A549 (cell line): ENCODE data around the gene NME2. TPM values are rescaled to one million over a fixed set of nuclear protein-coding genes. Genes with fewer than 3 reads are reported as not detected.

Source experiments
- BHLHE40 ChIP-seq: IDR thresholded peaks from 2 replicates; pipeline ENCODE4 v1.6.1; 2012; ENCODE audit warnings: low read depth, low read length, inconsistent platforms
- FOSB ChIP-seq: fragments of 250-450 bp; sonication (Bioruptor Pico); IDR thresholded peaks from 2 replicates; pipeline ENCODE4 v1.5.0; 2020; ENCODE audit warnings: mild to moderate bottlenecking, moderate library complexity
- FOSL2 ChIP-seq, 2 experiments: fragments of 450-650 bp in 1 of 2; fragments of >200 bp in 1 of 2; sonication (Bioruptor Twin) in 1 of 2; formaldehyde crosslinking; IDR thresholded peaks; 2 replicates each; pipeline versions ENCODE4 v1.5.0 to v1.6.1; 2016 to 2020; ENCODE audit warnings: mild to moderate bottlenecking in 1 of 2, moderate library complexity in 1 of 2
- HOXB13 ChIP-seq: fragments of 250-450 bp; sonication (Bioruptor Pico); IDR thresholded peaks from 2 replicates; pipeline ENCODE4 v1.5.0; 2020; ENCODE audit warnings: low read depth, mild to moderate bottlenecking, moderate library complexity
- JUNB ChIP-seq: fragments of >200 bp; sonication (Bioruptor Twin); formaldehyde crosslinking; IDR thresholded peaks from 2 replicates; pipeline ENCODE4 v1.6.1; 2016
- MAFK ChIP-seq: fragments of 450-650 bp; IDR thresholded peaks from 2 replicates; pipeline ENCODE4 v1.6.1; 2014; ENCODE audit not compliant: partially characterized antibody
- MYC ChIP-seq: IDR thresholded peaks from 2 replicates; pipeline ENCODE4 v1.6.1; 2012; ENCODE audit warnings: mild to moderate bottlenecking, inconsistent platforms, low read length, improper control_type of control experiment, borderline replicate concordance
- NFE2L2 ChIP-seq: fragments of 150-350 bp; conservative IDR thresholded peaks from 2 replicates; pipeline ENCODE4 v1.6.1; 2014; ENCODE audit warnings: low read length
- NR3C1 ChIP-seq: fragments of >200 bp; sonication (Bioruptor Twin); formaldehyde crosslinking; IDR thresholded peaks from 3 replicates; pipeline ENCODE4 v1.6.1; 2017
- POLR2A ChIP-seq: IDR thresholded peaks from 2 replicates; pipeline ENCODE4 v1.6.1; 2012; ENCODE audit warnings: mild to moderate bottlenecking, low read length
- RAD21 ChIP-seq, 2 experiments: fragments of >200 bp in 1 of 2; sonication (Bioruptor Twin) in 1 of 2; formaldehyde crosslinking in 1 of 2; IDR thresholded peaks in 1 of 2; conservative IDR thresholded peaks in 1 of 2; 2 replicates in 1 of 2; 3 replicates in 1 of 2; pipeline ENCODE4 v1.6.1; 2012 to 2018; ENCODE audit warnings: inconsistent platforms in 1 of 2
- RFX5 ChIP-seq: fragments of 450-650 bp; IDR thresholded peaks from 2 replicates; pipeline ENCODE4 v1.7.1; 2014; ENCODE audit warnings: antibody characterized with exemption, mild to moderate bottlenecking, moderate library complexity
- RNF2 ChIP-seq: fragments of 200-600 bp; sonication (generic); IDR thresholded peaks from 2 replicates; pipeline ENCODE4 v1.6.1; 2016; ENCODE audit warnings: low read depth, mild to moderate bottlenecking, antibody characterized with exemption, moderate library complexity, borderline replicate concordance
- SMC3 ChIP-seq: fragments of >200 bp; sonication (Bioruptor Twin); formaldehyde crosslinking; IDR thresholded peaks from 3 replicates; pipeline ENCODE4 v1.6.1; 2018; ENCODE audit warnings: inconsistent platforms
- SREBF2 ChIP-seq: fragments of 450-650 bp; IDR thresholded peaks from 2 replicates; pipeline ENCODE4 v1.6.1; 2014; ENCODE audit warnings: mild to moderate bottlenecking, moderate library complexity
- TFCP2L1 ChIP-seq: fragments of 250-450 bp; sonication (Bioruptor Pico); IDR thresholded peaks from 2 replicates; pipeline ENCODE4 v1.5.0; 2021; ENCODE audit warnings: mild to moderate bottlenecking
- ZFP36 ChIP-seq: fragments of 450-650 bp; IDR thresholded peaks from 2 replicates; pipeline ENCODE4 v1.6.1; 2014; ENCODE audit warnings: borderline replicate concordance; ENCODE audit not compliant: partially characterized antibody
- ZSCAN20 ChIP-seq: fragments of 250-450 bp; sonication (Bioruptor Pico); IDR thresholded peaks from 2 replicates; pipeline ENCODE4 v1.8.0; 2022; ENCODE audit warnings: mild to moderate bottlenecking, moderate library complexity
- polyA plus RNA-seq, 4 experiments: library from polyadenylated mRNA; depleted of rRNA in 3 of 4; stranded (reverse); fragments of >200 nt; fragmentation: RNase III in 1 of 4; extraction: RNeasy Plus Mini Kit Qiagen cat#74134 plus additional on column Dnase treatment in 1 of 4; gene quantifications; 2 replicates in 3 of 4; 3 replicates in 1 of 4; pipeline ENCODE4 v1.2.3, GENCODE V29; 2011 to 2017
- TF ChIP-seq, protein P1 (sequence below): fragments of 150-350 bp; IDR thresholded peaks from 2 replicates; pipeline ENCODE4 v1.6.1; 2014; ENCODE audit warnings: low read depth, mild to moderate bottlenecking, low read length
- TF ChIP-seq, protein P2 (sequence below): fragments of >200 bp; sonication (Bioruptor Twin); formaldehyde crosslinking; IDR thresholded peaks from 3 replicates; pipeline ENCODE4 v1.6.1; 2016
- TF ChIP-seq, protein P3 (sequence below): fragments of 250-450 bp; sonication (Bioruptor Pico); IDR thresholded peaks from 2 replicates; pipeline ENCODE4 v1.5.0; 2020; ENCODE audit warnings: low read depth, mild to moderate bottlenecking, moderate library complexity
- TF ChIP-seq, protein P4 (sequence below): IDR thresholded peaks from 2 replicates; pipeline ENCODE4 v1.6.1; 2012; ENCODE audit warnings: low read depth, borderline replicate concordance
- TF ChIP-seq, protein P5 (sequence below): IDR thresholded peaks from 2 replicates; pipeline ENCODE4 v1.6.1; 2012
- TF ChIP-seq, protein P6 (sequence below): IDR thresholded peaks from 2 replicates; pipeline ENCODE4 v1.6.1; 2012
- TF ChIP-seq, protein P7 (sequence below): fragments of 200-600 bp; sonication (generic); IDR thresholded peaks from 2 replicates; pipeline ENCODE4 v1.6.1; 2016; ENCODE audit warnings: antibody characterized with exemption, mild to moderate bottlenecking, moderate library complexity
- TF ChIP-seq, protein P8 (sequence below): fragments of 450-650 bp; IDR thresholded peaks from 2 replicates; pipeline ENCODE4 v1.6.1; 2014; ENCODE audit warnings: antibody characterized with exemption
- TF ChIP-seq, protein P9 (sequence below): fragments of >200 bp; sonication (Bioruptor Twin); formaldehyde crosslinking; IDR thresholded peaks from 2 replicates; pipeline ENCODE4 v1.6.1; 2016

NME2 gene
- polyA plus RNA-seq, 2 of the 4 experiments (the other 2 are of a cell fraction) = 1,425 to 1,862 TPM

DNA sequence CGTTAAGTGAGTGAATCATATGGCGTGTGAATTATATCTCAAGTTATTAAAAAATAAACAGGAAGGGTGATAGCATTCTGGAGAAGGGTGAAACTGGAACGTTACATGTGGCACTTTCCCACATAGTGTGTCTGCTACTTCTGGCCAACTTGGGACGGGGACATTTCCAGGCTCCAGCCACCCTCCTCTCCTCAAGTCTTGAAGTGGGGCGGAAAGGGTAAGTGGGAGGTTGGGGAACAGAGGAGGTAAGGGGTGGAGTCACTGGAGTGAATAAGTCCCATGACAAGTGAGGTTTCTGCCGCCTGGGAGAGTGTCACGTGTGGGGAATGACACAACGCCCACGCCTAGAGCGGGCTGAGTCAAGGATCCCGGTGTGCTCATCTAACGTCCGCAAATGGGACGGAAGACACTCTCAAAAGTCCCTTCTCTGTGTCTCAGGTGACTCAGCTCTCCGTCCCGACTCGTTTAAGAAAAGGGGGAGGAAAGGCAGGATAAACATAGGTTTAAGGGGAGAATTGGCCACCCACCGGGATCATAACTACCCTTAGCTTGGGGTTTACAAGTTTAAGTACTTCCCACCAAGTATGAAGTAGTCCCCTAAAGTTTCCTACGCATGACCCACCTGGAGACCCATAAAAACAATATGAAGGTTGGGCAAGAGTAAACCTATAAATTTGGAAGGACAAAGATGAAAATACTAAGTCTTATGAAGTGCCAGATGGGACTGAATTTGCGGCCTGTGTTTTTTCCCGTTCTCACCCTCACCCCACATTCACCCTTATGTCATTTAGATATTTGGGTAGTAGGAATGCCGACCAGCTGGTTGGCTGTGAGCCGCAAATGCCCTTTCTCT is 44.4 kb upstream of the NME2 start (continued):
- TF ChIP-seq MAFK = peak; percentile 85
- TF ChIP-seq RFX5 = no peak; the same call in 1 of the 2 replicates
- peak; percentile 65 for TF ChIP-seq JUNB
- no peak for TF ChIP-seq RNF2
- no peak for TF ChIP-seq NR3C1
- peak; percentile 59; the same call in 1 of the 2 replicates for TF ChIP-seq FOSB (CRISPR knock-in tag)
- TF ChIP-seq SMC3 = no peak; the same call in 2 of the 3 replicates
- TF ChIP-seq ZFP36 = no peak
- TF ChIP-seq NFE2L2 = no peak; the same call in 1 of the 2 replicates
- TF ChIP-seq, protein P1, sequence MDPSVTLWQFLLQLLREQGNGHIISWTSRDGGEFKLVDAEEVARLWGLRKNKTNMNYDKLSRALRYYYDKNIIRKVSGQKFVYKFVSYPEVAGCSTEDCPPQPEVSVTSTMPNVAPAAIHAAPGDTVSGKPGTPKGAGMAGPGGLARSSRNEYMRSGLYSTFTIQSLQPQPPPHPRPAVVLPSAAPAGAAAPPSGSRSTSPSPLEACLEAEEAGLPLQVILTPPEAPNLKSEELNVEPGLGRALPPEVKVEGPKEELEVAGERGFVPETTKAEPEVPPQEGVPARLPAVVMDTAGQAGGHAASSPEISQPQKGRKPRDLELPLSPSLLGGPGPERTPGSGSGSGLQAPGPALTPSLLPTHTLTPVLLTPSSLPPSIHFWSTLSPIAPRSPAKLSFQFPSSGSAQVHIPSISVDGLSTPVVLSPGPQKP = no peak
- TF ChIP-seq, protein P2, sequence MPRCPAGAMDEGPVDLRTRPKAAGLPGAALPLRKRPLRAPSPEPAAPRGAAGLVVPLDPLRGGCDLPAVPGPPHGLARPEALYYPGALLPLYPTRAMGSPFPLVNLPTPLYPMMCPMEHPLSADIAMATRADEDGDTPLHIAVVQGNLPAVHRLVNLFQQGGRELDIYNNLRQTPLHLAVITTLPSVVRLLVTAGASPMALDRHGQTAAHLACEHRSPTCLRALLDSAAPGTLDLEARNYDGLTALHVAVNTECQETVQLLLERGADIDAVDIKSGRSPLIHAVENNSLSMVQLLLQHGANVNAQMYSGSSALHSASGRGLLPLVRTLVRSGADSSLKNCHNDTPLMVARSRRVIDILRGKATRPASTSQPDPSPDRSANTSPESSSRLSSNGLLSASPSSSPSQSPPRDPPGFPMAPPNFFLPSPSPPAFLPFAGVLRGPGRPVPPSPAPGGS = peak; percentile 81; the same call in 2 of the 3 replicates
- peak; percentile 20; the same call in 1 of the 2 replicates for TF ChIP-seq MYC
- no peak for TF ChIP-seq RAD21 (conservative IDR thresholded peaks at IDR 0.05 in 1 of 2, IDR thresholded peaks at IDR 0.05 in 1 of 2)
- TF ChIP-seq FOSL2 (IDR thresholded peaks at IDR 0.05) = peak; percentile 61
- peak; percentile 97 for TF ChIP-seq FOSL2 (CRISPR knock-in tag; IDR thresholded peaks at IDR 0.05)
- TF ChIP-seq BHLHE40 = peak; percentile 95
- no peak for TF ChIP-seq ZSCAN20
- TF ChIP-seq POLR2A = peak; percentile 64; the same call in 1 of the 2 replicates
- peak; percentile 38; the same call in 1 of the 2 replicates for TF ChIP-seq TFCP2L1
- TF ChIP-seq, protein P3, sequence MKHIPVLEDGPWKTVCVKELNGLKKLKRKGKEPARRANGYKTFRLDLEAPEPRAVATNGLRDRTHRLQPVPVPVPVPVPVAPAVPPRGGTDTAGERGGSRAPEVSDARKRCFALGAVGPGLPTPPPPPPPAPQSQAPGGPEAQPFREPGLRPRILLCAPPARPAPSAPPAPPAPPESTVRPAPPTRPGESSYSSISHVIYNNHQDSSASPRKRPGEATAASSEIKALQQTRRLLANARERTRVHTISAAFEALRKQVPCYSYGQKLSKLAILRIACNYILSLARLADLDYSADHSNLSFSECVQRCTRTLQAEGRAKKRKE (CRISPR knock-in tag) = no peak; the same call in 1 of the 2 replicates
- no peak; the same call in 1 of the 2 replicates for TF ChIP-seq HOXB13
- TF ChIP-seq, protein P4, sequence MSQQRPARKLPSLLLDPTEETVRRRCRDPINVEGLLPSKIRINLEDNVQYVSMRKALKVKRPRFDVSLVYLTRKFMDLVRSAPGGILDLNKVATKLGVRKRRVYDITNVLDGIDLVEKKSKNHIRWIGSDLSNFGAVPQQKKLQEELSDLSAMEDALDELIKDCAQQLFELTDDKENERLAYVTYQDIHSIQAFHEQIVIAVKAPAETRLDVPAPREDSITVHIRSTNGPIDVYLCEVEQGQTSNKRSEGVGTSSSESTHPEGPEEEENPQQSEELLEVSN = peak; percentile 78; the same call in 1 of the 2 replicates
- TF ChIP-seq, protein P5, sequence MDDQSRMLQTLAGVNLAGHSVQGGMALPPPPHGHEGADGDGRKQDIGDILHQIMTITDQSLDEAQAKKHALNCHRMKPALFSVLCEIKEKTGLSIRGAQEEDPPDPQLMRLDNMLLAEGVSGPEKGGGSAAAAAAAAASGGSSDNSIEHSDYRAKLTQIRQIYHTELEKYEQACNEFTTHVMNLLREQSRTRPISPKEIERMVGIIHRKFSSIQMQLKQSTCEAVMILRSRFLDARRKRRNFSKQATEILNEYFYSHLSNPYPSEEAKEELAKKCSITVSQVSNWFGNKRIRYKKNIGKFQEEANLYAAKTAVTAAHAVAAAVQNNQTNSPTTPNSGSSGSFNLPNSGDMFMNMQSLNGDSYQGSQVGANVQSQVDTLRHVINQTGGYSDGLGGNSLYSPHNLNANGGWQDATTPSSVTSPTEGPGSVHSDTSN = peak; percentile 58
- TF ChIP-seq SREBF2 = no peak
- TF ChIP-seq, protein P6, sequence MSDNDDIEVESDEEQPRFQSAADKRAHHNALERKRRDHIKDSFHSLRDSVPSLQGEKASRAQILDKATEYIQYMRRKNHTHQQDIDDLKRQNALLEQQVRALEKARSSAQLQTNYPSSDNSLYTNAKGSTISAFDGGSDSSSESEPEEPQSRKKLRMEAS = peak; percentile 96
- TF ChIP-seq, protein P7, sequence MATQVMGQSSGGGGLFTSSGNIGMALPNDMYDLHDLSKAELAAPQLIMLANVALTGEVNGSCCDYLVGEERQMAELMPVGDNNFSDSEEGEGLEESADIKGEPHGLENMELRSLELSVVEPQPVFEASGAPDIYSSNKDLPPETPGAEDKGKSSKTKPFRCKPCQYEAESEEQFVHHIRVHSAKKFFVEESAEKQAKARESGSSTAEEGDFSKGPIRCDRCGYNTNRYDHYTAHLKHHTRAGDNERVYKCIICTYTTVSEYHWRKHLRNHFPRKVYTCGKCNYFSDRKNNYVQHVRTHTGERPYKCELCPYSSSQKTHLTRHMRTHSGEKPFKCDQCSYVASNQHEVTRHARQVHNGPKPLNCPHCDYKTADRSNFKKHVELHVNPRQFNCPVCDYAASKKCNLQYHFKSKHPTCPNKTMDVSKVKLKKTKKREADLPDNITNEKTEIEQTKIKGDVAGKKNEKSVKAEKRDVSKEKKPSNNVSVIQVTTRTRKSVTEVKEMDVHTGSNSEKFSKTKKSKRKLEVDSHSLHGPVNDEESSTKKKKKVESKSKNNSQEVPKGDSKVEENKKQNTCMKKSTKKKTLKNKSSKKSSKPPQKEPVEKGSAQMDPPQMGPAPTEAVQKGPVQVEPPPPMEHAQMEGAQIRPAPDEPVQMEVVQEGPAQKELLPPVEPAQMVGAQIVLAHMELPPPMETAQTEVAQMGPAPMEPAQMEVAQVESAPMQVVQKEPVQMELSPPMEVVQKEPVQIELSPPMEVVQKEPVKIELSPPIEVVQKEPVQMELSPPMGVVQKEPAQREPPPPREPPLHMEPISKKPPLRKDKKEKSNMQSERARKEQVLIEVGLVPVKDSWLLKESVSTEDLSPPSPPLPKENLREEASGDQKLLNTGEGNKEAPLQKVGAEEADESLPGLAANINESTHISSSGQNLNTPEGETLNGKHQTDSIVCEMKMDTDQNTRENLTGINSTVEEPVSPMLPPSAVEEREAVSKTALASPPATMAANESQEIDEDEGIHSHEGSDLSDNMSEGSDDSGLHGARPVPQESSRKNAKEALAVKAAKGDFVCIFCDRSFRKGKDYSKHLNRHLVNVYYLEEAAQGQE = no peak; the same call in none of the 2 replicates
- TF ChIP-seq, protein P8, sequence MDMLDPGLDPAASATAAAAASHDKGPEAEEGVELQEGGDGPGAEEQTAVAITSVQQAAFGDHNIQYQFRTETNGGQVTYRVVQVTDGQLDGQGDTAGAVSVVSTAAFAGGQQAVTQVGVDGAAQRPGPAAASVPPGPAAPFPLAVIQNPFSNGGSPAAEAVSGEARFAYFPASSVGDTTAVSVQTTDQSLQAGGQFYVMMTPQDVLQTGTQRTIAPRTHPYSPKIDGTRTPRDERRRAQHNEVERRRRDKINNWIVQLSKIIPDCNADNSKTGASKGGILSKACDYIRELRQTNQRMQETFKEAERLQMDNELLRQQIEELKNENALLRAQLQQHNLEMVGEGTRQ = peak; percentile 99
- TF ChIP-seq, protein P9, sequence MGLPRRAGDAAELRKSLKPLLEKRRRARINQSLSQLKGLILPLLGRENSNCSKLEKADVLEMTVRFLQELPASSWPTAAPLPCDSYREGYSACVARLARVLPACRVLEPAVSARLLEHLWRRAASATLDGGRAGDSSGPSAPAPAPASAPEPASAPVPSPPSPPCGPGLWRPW = no peak
